GM19238 (cell line): ENCODE results near the gene GPR62.
"Not testable (repeated sequence)": the region's sequence is repeated elsewhere in the genome, so short reads cannot be mapped to it uniquely, and the experiment has no call there.

ENCODE experiments used
- DNase-seq: peaks from one replicate; pipeline ENCODE4 v3.0.0; 2011; ENCODE audit warnings: low spot score; ENCODE audit not compliant: insufficient read length

Gene GPR62

GRCh38 chr3:51988286-51989146 is 33.3 kb downstream of the GPR62 start:
- DNase-seq, result no peak

DNA sequence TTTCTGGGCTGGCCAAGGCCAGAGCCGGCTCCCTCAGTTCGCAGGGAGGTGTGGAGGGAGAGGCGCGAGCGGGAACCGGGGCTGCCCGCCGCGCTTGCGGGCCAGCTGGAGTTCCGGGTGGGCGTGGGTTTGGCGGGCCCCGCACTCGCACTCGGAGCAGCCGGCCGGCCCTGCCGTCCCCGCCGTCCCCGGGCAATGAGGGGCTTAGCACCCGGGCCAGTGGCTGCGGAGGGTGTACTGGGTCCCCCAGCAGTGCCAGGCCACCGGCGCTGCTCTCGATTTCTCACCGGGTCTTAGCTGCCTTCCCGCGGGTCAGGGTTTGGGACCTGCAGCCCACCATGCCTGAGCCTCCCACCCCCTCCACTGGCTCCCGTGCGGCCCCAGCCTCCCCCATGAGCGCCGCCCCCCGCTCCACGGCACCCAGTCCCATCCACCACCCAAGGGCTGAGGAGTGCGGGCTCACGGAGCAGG is 35.4 kb downstream of the GPR62 start:
- DNase-seq, result not testable (repeated sequence)

DNA sequence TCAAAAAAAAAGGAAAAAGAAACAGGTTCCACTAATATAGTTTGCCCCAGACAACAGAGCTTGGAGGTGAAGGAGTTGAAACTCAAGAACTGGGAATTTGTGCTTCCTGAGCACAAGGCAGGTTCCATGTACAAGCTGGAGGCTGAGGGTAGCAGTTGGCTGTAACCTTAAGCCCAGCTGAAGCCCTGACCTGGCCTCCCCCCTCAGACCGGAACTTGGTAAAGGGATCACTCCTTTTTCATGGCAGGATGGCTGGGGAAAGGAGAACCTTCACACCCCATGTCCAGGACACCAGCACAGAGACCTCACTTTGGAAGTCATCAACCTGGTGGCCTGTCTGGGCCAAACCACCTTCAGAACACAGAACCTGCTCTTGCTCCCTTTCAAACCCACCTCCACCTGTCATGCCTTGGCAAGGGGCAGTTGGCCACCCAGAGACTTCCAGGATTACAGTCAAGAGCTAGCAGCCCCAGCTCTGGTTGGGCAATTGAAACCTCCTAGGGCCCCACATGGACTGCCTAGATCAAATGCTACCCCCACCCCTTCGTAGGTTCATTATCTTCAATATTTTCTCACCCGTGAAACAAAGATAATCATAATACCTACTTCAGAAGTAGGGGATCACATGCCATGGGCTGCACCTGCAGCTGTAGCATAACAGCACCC is 37.0 kb downstream of the GPR62 start:
- no peak for DNase-seq

DNA sequence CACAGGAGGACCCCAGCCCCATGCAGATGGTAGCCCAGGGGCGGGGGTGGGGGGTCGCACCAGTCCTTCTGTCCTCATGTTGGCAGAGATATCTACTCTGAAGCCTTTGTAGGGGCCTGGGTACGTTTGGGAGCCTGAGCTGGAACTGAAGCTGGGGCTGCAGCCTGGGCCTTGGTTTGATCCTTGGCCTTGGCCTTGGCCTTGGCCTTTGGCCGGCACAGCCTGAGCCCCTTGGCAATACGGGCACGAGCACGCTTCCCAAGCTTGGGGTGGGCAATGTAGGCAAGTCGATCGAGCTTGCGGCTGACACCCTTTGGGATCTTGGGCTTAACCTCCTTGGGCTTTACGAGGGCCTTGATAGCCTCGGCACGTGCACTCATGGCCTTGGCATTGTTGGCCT is 38.5 kb downstream of the GPR62 start:
- DNase-seq, result not testable (repeated sequence)

GRCh38 chr3:51994530-51994929 is 39.3 kb downstream of the GPR62 start:
- DNase-seq, result no peak

GRCh38 chr3:51995346-51996163 is 40.4 kb downstream of the GPR62 start, which contains the start of gene RPL29:
Gene RPL29, minus strand, starts transcription at chr3:51995895. Its CDS starts 434 bp downstream, at chr3:51995461.
- peak; percentile 94 for DNase-seq

DNA sequence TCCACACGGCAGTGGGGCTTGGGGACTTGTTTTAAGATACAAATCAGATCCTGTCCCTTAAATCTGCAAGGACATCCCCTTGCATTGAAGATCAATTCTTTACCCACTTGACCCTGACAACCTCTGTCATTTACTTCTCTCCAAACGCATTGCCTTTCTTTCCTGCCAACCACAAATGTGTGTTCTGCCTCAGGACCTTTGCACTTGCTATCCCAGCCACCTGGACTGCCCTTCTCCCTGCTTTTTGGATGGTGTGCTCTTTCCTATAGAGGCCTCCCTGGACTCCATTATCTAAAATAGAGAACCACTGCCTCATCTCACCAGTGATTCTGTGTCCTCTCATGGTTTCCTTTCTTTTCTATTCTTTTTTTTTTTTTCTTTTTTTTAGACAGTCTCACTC is 42.0 kb downstream of the GPR62 start:
- DNase-seq, result no peak

- DNase-seq, result no peak
Measured at GRCh38 chr3:51997935-51998596, 42.9 kb downstream of the GPR62 start.

DNA sequence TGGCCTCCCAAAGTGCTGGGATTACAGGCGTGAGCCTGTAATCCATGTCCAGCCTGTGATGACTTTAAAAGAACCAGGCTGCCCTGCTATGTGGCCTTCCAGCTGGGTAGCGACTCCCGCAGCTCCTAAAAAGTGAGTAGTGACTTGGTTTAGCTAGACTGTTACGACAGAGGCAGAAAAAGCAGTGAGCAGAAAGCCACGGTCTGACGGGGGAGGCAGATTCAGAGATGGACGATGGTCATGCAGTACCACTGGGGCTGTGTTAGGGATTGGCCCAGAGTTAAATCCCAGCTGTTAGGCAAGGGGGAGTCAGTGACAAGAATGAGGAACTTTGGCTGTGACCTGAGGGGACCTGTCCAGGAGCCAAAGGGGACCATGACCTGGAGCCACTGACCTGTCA is 43.6 kb downstream of the GPR62 start:
- no peak for DNase-seq

DNA sequence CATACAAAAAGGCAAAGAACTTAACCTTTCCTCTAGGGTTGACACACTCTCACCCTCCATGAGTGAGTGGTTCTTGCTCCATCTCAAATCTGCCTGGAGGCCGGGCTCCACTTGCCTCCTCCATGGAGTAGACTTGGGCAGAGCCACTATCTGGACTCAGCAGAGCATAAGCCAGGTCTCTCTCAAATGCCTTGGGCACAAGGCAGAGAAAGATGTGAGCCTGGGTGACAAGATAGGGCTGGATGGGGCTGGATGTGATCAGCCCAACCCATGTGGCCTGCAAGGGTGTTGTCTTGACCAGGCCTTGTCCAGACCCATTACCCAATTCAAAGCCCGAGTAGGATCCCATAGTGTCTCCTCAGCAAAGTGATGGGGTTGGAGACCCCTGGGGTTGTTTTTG is 44.7 kb downstream of the GPR62 start:
- no peak for DNase-seq

DNA sequence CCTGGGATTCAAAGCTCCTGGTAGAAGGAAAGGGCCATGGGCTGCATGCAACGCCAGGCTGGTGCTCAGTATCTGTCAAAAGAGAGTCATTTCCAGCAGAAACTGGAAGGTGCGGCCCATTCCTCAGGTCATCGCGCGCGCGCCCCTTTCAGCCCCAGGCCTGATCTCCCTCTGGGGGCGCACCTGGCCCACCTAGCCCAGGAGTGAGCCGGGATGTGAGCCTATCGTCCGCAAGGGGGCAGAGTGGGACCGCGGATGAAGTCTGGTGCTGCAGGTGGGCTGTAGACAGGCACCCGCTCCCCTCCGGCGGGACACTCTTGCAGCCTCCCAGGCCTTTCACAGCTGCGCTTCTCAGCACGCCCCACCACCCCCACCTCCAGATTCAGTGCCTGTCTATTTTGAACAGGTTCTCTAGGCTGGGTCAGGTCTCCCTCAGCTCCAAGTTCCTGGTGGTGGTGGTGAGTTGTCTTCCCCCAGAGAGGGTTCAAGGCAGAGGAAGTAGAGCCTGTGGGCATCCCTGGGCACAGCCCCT is 46.3 kb downstream of the GPR62 start:
- peak; percentile 97 for DNase-seq

- no peak for DNase-seq
Measured at GRCh38 chr3:52002748-52003147, 47.6 kb downstream of the GPR62 start.

DNA sequence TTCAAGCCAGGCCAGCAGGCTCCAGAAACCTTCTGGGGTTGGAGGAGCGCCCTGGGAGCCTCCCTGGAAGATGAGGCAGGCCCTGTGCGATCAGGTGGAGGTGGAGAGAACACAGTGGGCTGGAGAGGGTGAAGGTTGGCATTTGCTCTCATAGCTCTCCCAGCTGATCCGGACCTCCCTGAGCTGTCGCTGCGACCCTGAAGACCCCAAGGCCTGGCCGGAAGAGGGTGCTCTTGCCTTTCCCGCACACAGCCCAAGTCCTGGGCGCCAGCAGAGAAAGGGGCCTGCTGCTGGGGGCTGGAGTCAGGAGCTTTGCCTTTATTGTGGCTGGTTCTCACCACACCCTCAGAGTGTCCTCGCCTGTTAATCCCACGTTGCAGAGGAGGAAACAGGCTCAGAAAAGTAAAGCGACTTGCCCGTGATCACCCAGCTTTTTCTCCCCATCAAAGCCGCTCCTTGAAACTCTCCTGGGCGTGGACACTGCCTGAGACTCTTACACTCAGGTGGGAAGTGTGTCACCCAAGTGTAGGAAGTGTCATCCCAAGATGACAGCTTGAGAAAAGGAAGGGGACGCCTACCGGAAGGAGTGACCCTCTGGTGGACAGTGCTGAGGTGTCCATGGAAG is 49.1 kb downstream of the GPR62 start:
- no peak for DNase-seq

DNA sequence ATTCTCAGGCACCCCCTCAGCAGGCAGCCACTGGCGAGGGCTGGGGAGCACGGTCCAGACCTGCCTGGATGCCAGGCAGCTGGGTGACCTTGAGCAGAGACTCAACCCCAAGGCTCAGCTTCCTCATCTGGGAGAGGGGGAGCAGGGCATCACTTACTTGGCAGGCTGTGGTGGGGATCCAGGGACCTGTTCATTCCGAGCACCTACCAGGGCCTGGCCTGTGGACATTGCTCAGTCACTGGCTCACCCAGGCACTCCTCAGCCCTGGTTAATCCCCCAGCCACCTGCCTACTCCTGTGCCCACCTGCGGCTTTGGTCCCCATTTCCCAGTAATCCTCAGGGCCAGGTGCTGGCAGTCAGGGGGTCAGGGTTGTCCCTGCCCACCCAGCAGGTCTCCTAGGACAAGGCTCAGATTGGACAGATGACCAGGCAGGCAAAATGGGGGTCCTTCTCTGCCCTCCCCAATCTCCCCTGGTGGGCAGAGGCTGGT is 49.8 kb downstream of the GPR62 start:
- no peak for DNase-seq

DNA sequence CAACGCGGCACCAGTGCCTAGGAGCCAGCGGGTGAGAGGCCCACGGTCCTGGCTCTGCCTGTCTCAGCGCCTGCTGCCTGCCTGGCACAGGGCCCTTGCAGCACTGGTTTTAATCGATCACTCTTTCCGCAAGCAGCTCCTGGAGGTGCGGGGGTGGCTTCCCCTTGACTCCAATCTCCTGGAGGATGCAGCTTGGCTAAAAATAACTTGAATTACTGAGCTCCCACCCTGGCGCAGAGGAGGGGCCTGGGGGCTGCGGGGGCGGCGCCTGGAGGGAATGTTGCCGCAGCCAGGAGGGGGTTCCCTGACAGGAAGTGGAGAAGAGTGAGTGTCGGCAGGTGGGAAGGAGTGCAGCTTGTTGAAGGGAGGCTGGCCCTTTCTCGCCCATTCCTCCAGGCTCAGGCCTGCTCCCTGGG is 50.4 kb downstream of the GPR62 start:
- no peak for DNase-seq

DNA sequence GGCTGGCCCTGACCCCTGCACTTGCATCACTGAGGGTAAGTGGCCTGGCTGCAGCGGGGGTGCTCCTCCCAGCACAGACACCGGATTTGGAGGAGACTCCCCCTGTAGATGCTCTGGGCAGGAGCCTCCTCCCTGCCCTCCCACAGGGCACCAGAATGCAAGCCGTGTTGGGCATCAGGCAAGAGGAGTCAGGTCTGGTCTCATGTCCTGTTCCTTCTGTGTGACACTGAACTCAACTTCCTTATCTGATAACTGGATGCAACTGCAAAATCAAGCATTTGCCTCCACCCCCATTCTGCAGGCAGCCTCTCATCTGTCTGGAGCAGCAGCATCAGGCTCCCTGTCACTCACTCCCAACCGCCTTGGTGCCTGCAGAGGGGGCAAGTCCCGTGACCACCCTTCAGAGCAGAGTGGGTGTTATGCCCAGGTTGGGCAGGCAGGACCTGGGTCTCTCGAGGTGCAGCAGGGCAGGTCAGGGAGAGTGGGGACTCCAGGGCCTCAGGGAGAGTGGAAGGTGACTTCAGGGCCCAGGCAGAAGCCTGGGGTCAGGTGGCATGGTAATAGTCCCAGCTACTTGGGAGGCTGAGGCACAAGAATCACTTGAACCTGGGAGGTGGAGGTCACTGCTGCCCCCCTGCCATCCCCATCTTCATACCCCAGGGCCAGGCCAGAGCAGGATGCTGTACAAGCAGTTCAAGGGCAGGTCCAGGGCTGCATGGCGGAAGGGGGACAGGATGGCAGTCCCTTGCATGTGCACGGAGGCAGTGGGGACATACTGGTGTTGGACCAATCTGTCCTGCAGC is 51.0 kb downstream of the GPR62 start:
- DNase-seq, result no peak

DNA sequence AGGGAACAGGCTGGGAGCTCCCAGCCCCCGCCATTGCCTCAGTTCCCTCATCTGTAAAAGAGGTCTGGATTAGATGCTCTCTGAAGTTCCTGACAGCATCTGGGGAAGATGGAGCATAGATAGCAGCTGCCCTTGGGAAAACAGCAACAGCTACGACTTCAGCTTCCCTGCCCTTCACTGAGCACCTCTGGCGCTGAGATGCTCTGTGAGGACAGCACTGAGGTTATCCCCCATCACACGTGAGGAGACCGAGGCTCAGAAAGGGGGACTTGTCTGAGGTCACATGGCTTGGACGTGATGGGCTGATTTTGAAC is 51.6 kb downstream of the GPR62 start:
- DNase-seq, result no peak
